Liver (tissue), 9 donors: ENCODE results near the gene B9D2. TPM values are rescaled to one million over a fixed set of nuclear protein-coding genes. Genes with fewer than 3 reads are reported as not detected.
A peak's percentile ranks its signal among the peaks of the same experiment; 100 is the strongest.

Experiments
- DNase-seq: peaks from one replicate; pipeline ENCODE4 v3.0.0-alpha.2; 2017; ENCODE audit warnings: low spot score
- H3K27ac ChIP-seq, 2 donors: one replicate each; pipeline ENCODE4 v1.7.0; 2013; ENCODE audit warnings: inconsistent platforms in 2 of 2, low read length in 2 of 2, control low read depth in 1 of 2, low read depth in 1 of 2, mild to moderate bottlenecking in 1 of 2
- H3K27me3 ChIP-seq, 4 donors: one replicate each; pipeline versions ENCODE4 v1.6.1 to v1.7.0; 2013; ENCODE audit warnings: low read length in 3 of 4, inconsistent platforms in 1 of 4, mild to moderate bottlenecking in 1 of 4, moderate library complexity in 1 of 4; ENCODE audit not compliant: control insufficient read depth in 4 of 4, insufficient read depth in 4 of 4
- H3K36me3 ChIP-seq, 4 donors: one replicate each; pipeline versions ENCODE4 v1.6.1 to v1.7.0; 2013; ENCODE audit warnings: low read length in 3 of 4, mild to moderate bottlenecking in 3 of 4, low read depth in 1 of 4, moderate library complexity in 1 of 4; ENCODE audit not compliant: control insufficient read depth in 4 of 4, insufficient read depth in 3 of 4
- H3K4me1 ChIP-seq, 4 donors: one replicate each; pipeline versions ENCODE4 v1.6.1 to v1.7.0; 2013; ENCODE audit warnings: low read length in 3 of 4, mild to moderate bottlenecking in 3 of 4, moderate library complexity in 1 of 4; ENCODE audit not compliant: control insufficient read depth in 4 of 4, insufficient read depth in 4 of 4
- H3K4me3 ChIP-seq, 3 donors: one replicate each; pipeline versions ENCODE4 v1.6.1 to v1.7.0; 2013; ENCODE audit warnings: low read length in 3 of 3, control low read depth in 1 of 3, low read depth in 1 of 3, mild to moderate bottlenecking in 1 of 3
- H3K9ac ChIP-seq, 2 donors: one replicate each; pipeline ENCODE4 v1.7.0; 2013; ENCODE audit warnings: low read length in 2 of 2, mild to moderate bottlenecking in 2 of 2, moderate library complexity in 2 of 2, control low read depth in 1 of 2, low read depth in 1 of 2
- H3K9me3 ChIP-seq, 4 donors: one replicate each; pipeline versions ENCODE4 v1.6.1 to v1.7.0; 2013; ENCODE audit warnings: low read length in 3 of 4; ENCODE audit not compliant: control insufficient read depth in 4 of 4
- ATF3 ChIP-seq: IDR thresholded peaks from 2 replicates; pipeline ENCODE4 v1.6.1; 2016; ENCODE audit warnings: antibody characterized with exemption
- CTCF ChIP-seq: fragments of 150-350 bp; IDR thresholded peaks from 2 replicates; pipeline ENCODE4 v1.5.1; 2017; ENCODE audit warnings: improper control_type of control experiment, low read depth, low read length; ENCODE audit not compliant: missing input control
- FOXA1 ChIP-seq: IDR thresholded peaks from 2 replicates; pipeline ENCODE4 v1.6.1; 2016; ENCODE audit warnings: antibody characterized with exemption
- FOXA2 ChIP-seq: IDR thresholded peaks from 2 replicates; pipeline ENCODE4 v1.6.1; 2016; ENCODE audit warnings: antibody characterized with exemption
- GABPA ChIP-seq, 2 donors: IDR thresholded peaks in 1 of 2; conservative IDR thresholded peaks in 1 of 2; 2 replicates each; pipeline ENCODE4 v1.6.1; 2016; ENCODE audit warnings: antibody characterized with exemption in 2 of 2, mild to moderate bottlenecking in 1 of 2, moderate library complexity in 1 of 2
- HNF4A ChIP-seq, 2 donors: conservative IDR thresholded peaks; 2 replicates each; pipeline ENCODE4 v1.6.1; 2016; ENCODE audit warnings: antibody characterized with exemption in 2 of 2, mild to moderate bottlenecking in 2 of 2
- HNF4G ChIP-seq: IDR thresholded peaks from 2 replicates; pipeline ENCODE4 v1.6.1; 2016; ENCODE audit warnings: antibody characterized with exemption
- NR2F2 ChIP-seq: IDR thresholded peaks from 2 replicates; pipeline ENCODE4 v1.6.1; 2016; ENCODE audit warnings: antibody characterized with exemption
- RAD21 ChIP-seq, 2 donors: IDR thresholded peaks; 2 replicates each; pipeline ENCODE4 v1.6.1; 2016; ENCODE audit warnings: antibody characterized with exemption in 2 of 2, mild to moderate bottlenecking in 2 of 2
- REST ChIP-seq: IDR thresholded peaks from 2 replicates; pipeline ENCODE4 v1.6.1; 2016; ENCODE audit warnings: antibody characterized with exemption, mild to moderate bottlenecking
- SP1 ChIP-seq: IDR thresholded peaks from 2 replicates; pipeline ENCODE4 v1.6.1; 2018; ENCODE audit warnings: antibody characterized with exemption, mild to moderate bottlenecking
- YY1 ChIP-seq: IDR thresholded peaks from 2 replicates; pipeline ENCODE4 v1.6.1; 2016; ENCODE audit warnings: antibody characterized with exemption, mild to moderate bottlenecking
- WGBS: extraction: QIAGEN DNeasy Blood & Tissue Kit; methylation state at CpG from one replicate; pipeline ENCODE4 v1.1.7; 2013; 5-methylcytosine and 5-hydroxymethylcytosine counted together
- polyA plus RNA-seq, 2 donors: library from polyadenylated mRNA; stranded (reverse) in 1 of 2; unstranded in 1 of 2; fragments of 200-250 nt in 1 of 2; fragments of >200 nt in 1 of 2; fragmentation: Nextera tagmentation in 1 of 2; extraction: Ambion mirVana in 1 of 2; gene quantifications; one replicate each; pipeline versions ENCODE4 v1.2.1 to v1.2.3, GENCODE V29; 2013 to 2015
- total RNA-seq, 2 donors: library from RNA; depleted of rRNA; stranded (reverse); fragments of >200 nt; gene quantifications; one replicate each; pipeline ENCODE4 v1.2.3, GENCODE V29; 2014
- donor health status: healthy.
- donor health status: healthy.
- donor health status: healthy.
- donor health status: healthy.
- donor health status: healthy.

Gene B9D2
- total and polyA plus RNA-seq, 4 donors = 2.4 to 3.7 (median 3.0) TPM

DNA sequence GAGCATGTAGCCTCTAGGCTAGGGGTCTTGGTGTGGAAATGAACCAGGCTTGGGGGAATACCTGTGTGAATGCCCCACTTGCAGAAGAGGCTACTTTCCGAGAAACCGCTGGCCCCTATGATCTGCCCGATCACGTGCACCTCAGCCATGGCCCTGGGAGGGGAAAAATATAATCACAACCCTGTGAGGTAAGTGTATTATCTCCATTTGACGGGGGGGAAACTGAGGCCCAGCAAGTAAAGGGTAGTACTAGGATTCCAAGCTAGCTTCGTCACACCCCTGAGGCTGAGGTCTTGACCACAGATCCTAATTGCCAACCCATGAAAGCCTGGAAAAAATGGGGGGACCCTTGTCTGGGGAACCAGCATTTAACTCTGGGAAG lies 587 bp downstream of the B9D2 start:
- H3K27ac ChIP-seq = peak overlapping the region; percentile 95 to 99
- peak overlapping the region; percentile 77 for H3K9ac ChIP-seq
- H3K4me3 ChIP-seq = peak overlapping the region; percentile 75 to 96 (median 78)
- no peak for TF ChIP-seq CTCF
- no peak for TF ChIP-seq NR2F2
- no peak for TF ChIP-seq RAD21 (IDR thresholded peaks at IDR 0.05)
- TF ChIP-seq HNF4A (conservative IDR thresholded peaks at IDR 0.05) = no peak
- no peak for TF ChIP-seq FOXA1
- TF ChIP-seq FOXA2 = no peak
- TF ChIP-seq YY1 = no peak
- TF ChIP-seq GABPA (IDR thresholded peaks at IDR 0.05 in 1 of 2, conservative IDR thresholded peaks at IDR 0.05 in 1 of 2) = no peak
- no peak for TF ChIP-seq SP1
- DNase-seq = no peak
- H3K4me1 ChIP-seq = peaks cover 0 to 14% (median 9%) of the 10 kb centered on the region in 4 donors
- no peaks in the 10 kb centered on the region for H3K9me3 ChIP-seq
- no peaks in the 10 kb centered on the region for H3K36me3 ChIP-seq
- 54% methylated on average over 6 of the region's 6 CpGs for WGBS
- H3K27me3 ChIP-seq = no peaks in the 10 kb centered on the region

GRCh38 chr19:41362143-41362847 lies 1.7 kb downstream of the B9D2 start:
- Histone ChIP-seq H3K27ac (no peak overlapping the region), H3K4me3 (no peak overlapping the region), H3K36me3 (no peaks in the 10 kb centered on the region), H3K9ac (no peak overlapping the region), H3K27me3 (no peaks in the 10 kb centered on the region), H3K9me3 (no peaks in the 10 kb centered on the region), H3K4me1 (peaks cover 0 to 16% (median 9%) of the 10 kb centered on the region in 4 donors)
- TF ChIP-seq HNF4G = no peak
- TF ChIP-seq HNF4A (conservative IDR thresholded peaks at IDR 0.05) = no peak
- TF ChIP-seq FOXA1 = no peak
- no peak for TF ChIP-seq ATF3
- no peak for TF ChIP-seq CTCF
- 84% methylated on average over 10 of the region's 10 CpGs for WGBS
- DNase-seq = no peak

DNA sequence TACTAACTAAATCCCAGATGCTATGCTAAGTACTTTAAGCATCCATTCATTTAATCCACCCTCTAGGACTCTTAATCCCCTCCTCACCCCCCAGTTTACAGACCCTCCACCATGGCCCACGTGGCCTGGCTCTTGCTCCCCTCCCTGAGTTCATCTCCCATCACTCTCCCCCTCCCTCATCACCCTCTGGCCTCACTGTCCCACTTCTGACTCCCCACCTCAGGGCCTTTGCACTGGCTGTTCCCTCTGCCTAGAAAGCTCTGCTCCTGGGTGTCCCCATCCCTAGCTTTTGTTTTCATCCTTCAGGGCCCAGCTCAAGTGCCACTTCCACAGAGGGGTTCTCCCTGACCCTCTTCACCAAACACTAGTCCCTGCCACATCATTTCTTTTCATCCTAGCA lies 4.2 kb downstream of the B9D2 start:
- H3K9me3 ChIP-seq = no peaks in the 10 kb centered on the region
- 94% methylated on average over 1 of the region's 1 CpG for WGBS
- TF ChIP-seq HNF4A (conservative IDR thresholded peaks at IDR 0.05) = no peak
- no peak for TF ChIP-seq ATF3
- no peak for TF ChIP-seq YY1
- no peak for TF ChIP-seq REST

More for the DNA sequence above, 4.2 kb downstream of the B9D2 start:
- no peak for DNase-seq
- H3K27me3 ChIP-seq = no peaks in the 10 kb centered on the region
- no peaks in the 10 kb centered on the region for H3K36me3 ChIP-seq
- no peak overlapping the region for H3K9ac ChIP-seq
- H3K27ac ChIP-seq = no peak overlapping the region
- peaks cover 0 to 14% (median 6%) of the 10 kb centered on the region in 4 donors for H3K4me1 ChIP-seq
- no peak overlapping the region for H3K4me3 ChIP-seq
